GM08714 (cell line): ENCODE measurements around the gene HAND2.

Experiments
- H3K4me3 ChIP-seq: fragments of 200-500 bp; sonication (Bioruptor generic); 2 replicates; pipeline ENCODE4 v1.5.1; 2014; ENCODE audit warnings: mild to moderate bottlenecking, low read length, inconsistent platforms
- ZNF274 ChIP-seq: IDR thresholded peaks from 2 replicates; pipeline ENCODE4 v1.6.1; 2012; ENCODE audit warnings: mild to moderate bottlenecking, low read depth, low read length

HAND2 gene

DNA sequence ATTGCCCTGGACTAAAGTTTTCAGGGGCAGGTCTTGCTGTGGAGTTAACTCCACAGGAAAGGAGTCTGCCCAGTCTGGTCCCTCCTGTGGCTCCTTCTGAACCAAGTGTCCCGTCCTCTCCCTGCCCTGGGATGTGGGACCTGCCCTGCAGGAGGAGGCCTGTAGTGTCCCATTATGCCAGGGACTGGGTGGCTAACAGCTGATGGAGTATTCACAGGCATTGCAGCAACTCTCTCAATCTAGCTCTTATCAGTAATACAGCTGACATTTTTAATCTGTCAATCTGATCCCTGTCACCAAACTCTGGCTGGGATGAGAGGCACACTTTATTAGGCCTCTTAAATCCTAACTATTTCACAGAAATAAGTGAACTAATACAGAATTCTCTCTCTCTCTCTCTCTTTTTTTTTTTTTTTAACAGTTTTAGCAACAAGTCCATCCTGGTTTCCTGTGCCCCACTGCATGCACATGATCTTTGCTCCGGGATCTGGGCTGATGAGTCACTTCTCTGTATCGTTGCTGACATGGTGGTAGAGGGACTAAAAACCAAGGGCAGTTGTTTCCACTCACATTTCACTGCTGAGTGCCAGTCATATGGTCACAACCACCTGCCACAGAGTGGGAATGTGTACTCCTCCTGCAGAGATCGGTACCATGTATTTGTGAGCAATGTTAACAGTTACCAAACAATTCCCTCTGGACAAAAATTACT, 39.1 kb downstream of the HAND2 start:
- TF ChIP-seq ZNF274, result no peak
- no peak overlapping the region for H3K4me3 ChIP-seq

DNA sequence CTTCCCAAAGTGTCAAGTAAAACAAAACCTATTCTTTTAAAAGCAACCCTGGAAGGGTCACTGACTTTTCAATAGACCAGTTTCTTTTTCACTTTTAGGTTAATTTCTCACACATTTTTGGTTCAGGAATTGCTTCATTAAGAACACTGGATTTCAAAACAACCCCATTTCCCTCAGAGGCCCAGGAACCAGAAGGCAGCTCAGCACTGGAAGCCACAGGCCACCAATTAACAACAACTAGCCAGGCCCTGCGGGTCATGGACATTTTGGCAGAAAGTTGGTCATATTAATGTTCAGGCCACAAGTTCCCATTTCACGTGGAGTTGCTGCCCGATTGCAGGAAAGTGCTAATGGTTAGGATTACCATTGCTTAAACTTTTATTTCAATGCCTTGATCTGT, 39.8 kb downstream of the HAND2 start:
- H3K4me3 ChIP-seq, result no peak overlapping the region
- TF ChIP-seq ZNF274, result no peak

DNA sequence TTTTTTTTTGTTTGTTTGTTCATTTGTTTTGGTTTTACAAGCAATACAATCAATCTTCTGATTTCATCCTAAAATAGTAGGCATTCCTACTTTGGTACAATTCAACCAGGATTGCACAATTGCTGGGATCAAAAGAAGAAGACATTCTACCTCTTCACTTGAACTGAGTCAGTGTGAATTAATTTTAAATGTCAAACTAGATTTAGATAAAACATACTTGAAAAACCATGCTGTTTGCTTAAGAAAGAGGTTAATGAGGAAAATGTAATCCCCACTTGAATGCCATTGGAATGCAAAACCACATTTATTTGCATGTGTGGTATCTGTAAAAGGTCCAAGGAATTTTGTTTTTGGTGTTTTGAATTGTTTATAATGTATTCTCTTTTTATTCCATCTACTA, 40.5 kb downstream of the HAND2 start:
- TF ChIP-seq ZNF274, result no peak
- H3K4me3 ChIP-seq, result no peak overlapping the region

DNA sequence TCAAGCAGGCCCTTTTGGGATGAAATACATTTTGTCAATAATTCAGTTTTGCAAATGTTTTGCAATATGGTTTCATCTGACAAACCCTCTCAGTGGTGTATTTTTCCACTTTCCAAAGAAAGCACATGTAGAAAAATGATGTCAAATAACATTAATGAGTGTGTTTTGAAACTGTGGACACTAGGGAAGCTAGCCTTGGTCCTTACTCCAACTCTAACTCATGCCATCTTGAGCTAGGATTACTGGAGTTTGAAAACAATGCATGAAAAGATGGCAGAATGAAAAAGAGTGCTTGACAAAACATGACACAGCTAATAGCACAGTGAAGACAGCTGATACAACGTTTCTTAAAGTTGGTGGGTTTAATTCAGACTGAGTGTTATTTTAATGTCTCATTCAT, 41.4 kb downstream of the HAND2 start:
- H3K4me3 ChIP-seq, result no peak overlapping the region
- TF ChIP-seq ZNF274, result no peak

DNA sequence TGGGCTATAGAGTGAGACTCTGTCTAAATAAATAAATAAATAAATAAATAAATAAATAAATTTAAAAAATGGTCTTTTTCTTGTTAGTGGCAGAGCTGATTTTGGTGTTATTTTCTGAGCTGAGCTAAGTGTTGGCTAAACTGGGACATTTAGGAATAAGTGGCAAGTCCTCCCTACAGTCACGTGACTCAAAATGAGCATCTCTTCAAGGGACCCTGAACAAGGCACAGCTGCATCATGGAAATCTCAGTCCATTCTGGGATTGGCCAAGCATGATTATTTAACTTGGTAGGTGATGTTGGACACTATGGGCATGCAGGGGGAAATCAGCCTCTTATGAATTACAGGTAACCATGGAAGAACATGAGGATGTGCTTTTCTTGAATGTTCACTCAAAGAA, 42.0 kb downstream of the HAND2 start:
- TF ChIP-seq ZNF274, result no peak
- H3K4me3 ChIP-seq, result no peak overlapping the region

DNA sequence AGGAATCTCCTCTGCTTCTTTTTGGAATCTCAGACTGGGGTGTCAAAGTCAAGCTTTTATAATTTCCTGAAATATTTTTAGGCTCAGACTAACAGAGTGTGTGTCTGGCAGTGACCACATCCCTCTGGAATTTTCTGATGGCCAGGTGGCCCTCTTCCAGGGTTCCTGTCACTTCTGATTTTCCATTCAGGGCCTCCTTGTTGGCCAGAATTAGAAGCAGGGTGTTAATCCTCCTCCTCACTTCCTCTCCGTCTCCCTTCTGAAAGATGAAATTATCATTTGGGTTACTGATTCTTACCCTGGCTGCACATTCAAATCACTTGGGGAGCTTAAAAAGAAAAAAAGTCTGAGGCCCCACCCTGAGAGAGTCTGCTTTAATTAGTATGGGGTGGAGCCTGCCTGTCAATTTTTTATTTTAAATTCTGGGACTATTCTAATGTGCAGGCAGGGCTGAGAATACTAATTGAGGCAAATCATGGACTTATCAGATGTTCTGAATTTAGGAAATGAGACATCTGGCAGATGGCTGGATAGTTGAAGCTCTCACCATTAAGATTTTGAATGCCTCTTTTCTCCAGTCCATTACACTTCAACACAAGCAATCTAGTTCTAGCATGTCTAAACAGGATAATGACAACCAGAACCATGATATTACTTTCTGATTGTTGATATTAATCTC, 43.2 kb downstream of the HAND2 start:
- no peak for TF ChIP-seq ZNF274
- H3K4me3 ChIP-seq, result no peak overlapping the region

DNA sequence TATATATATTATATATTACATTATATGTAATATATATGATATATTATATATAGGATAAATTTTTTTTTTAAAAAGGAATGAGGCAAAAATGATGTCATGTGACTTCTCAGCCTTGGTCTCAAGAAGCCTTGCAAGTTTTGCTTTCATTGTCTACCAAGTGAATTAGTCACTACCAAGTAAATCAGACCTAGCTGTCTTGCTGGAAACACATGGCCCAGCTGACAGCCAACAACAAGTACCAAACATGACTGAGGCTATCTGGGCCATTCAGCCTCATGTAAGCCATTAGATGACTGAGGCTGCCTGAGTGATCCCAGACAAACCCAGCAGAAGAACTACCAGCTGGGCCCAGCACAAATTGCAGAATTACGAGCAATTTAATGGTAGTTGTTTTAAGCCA, 44.9 kb downstream of the HAND2 start:
- H3K4me3 ChIP-seq, result no peak overlapping the region
- no peak for TF ChIP-seq ZNF274

DNA sequence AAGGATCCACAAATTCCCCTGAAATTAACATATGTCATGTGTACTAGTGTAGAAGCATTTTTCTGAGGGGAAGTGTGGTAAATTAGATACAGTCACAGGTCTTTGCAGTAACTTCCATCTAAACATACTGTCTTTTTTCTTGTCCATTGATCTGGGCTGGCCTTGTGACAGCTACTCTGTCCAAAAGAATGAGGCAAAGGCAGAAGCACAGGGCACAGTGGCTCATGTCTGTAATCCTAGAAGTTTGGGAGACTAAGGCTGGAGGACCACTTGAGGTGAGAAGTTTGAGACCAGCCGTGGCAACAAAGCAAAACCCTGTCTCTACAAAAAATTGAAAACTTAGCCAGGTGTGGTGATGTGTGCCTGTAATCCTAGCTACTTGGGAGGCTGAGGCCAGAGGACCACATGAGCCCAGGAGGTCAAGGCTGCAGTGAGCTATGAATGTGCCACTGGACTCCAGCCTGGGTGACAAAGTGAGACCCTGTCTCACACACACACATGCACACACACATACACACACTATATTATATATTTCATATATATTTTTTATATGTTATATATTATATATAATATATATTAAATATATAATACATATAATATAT, 47.6 kb downstream of the HAND2 start:
- TF ChIP-seq ZNF274, result no peak
- H3K4me3 ChIP-seq, result no peak overlapping the region

DNA sequence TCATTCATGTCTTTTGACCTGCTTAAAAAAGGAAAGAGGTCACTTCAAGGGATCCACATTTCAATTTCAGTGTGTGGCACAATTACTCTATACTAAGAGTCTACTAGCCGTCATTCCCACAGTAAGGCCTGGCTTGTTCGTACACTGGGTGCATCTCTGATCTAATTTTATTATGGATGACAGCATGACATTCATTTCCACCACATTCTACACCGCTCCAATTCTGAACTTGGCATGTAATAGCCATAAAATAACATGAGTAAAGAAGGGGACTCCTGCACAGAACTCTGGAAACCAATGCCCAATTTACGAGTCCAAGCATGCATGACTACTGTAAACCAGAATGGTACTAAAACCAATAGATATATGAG, 51.1 kb downstream of the HAND2 start:
- TF ChIP-seq ZNF274, result no peak
- no peak overlapping the region for H3K4me3 ChIP-seq

DNA sequence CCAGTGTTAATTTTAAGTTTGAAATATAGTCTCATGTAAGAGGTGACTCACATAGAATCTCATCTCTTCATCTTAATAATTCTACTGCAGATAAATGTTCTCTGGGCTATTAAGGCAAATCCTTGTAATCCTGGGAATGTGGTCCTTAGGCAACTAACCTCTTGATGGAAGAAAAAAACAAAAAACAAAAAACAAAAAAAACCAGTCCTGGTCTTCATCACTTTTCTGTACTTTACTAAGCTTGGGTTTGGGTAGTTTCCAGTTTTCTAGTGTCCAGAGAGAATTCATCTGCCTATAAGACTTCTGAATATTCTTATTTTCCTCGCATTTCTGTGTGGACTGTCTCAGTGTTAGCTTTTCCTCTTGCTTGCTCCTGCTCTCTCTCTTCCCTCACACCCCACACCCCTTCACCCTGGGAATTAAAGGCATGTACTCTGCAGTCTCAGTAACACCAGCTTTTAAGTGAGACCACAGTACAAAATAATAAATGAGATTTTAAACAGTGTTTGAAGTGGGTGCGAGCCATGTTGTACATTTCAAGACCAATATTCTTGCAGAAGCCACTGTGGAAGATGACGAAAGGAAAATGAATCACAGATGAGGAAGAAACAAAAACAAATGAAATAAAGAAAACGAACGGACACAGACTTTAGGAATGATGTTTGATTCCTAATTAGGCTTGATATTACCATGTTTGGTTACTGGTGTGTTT, 51.7 kb downstream of the HAND2 start:
- no peak overlapping the region for H3K4me3 ChIP-seq
- no peak for TF ChIP-seq ZNF274

DNA sequence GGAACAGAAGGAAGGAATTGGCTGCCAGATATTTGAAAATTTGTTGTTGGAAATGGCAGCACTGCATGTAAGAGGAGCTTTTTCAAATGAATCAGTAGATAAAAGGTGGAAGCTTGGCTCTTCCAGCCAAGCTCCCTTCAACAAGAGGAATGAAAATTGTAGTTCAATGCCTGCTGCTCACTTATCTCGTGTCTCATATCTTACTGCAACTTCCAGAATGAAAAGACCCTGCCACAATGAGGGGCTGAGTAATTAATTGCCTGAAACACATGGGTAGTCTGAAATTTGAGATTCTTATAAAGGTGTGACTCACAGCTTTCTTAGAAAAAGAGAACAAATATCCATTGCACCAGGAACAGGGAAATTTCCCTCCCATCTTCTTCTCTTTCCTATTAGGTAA, 53.0 kb downstream of the HAND2 start:
- no peak for TF ChIP-seq ZNF274
- H3K4me3 ChIP-seq, result no peak overlapping the region
